ENCODE data around the gene PTPRD.

PTPRD gene

GRCh38 chr9:8648271-8648845 lies 1964.4 kb downstream of the PTPRD start:
- Histone ChIP-seq H3F3A (ENCODE audit: insufficient read depth) (no peaks in the 10 kb centered on the region), H3K4me2 (ENCODE audit: low read depth, low read length, poor library complexity, severe bottlenecking) (no peak overlapping the region), H4K20me1 (ENCODE audit: low read depth, low read length) (no peaks in the 10 kb centered on the region), H3K9ac (ENCODE audit: low read length) (no peak overlapping the region), H3K9me3 (ENCODE audit: insufficient read depth, low read length) (no peaks in the 10 kb centered on the region), H3K79me2 (ENCODE audit: insufficient read depth, low read length) (no peaks in the 10 kb centered on the region), H2AFZ (ENCODE audit: low read depth, low read length, severe bottlenecking) (no peak overlapping the region), H3K4me3 (ENCODE audit: insufficient read depth, low read length, poor library complexity, severe bottlenecking) (no peak overlapping the region), H3K36me3 (ENCODE audit: low read length) (no peaks in the 10 kb centered on the region), H3K27me3 (ENCODE audit: low read length) (no peaks in the 10 kb centered on the region), H3K27ac (ENCODE audit: low read depth, low read length) (no peak overlapping the region), H3K9me2 (replicated peaks; ENCODE audit: insufficient read depth, low read length) (no peaks in the 10 kb centered on the region)
- TF ChIP-seq CTCF (IDR thresholded peaks at IDR 0.05; ENCODE audit: insufficient read depth, low read length, poor library complexity, severe bottlenecking) (no peak), EZH2phosphoT487 (conservative IDR thresholded peaks at IDR 0.05; ENCODE audit: low read length) (no peak)

GRCh38 chr9:8647824-8648223 lies 1965.0 kb downstream of the PTPRD start:
- H3K9me3 ChIP-seq (ENCODE audit: insufficient read depth, low read length) = no peaks in the 10 kb centered on the region
- TF ChIP-seq CTCF (IDR thresholded peaks at IDR 0.05; ENCODE audit: insufficient read depth, low read length, poor library complexity, severe bottlenecking) (no peak), EZH2phosphoT487 (conservative IDR thresholded peaks at IDR 0.05; ENCODE audit: low read length) (no peak)

GRCh38 chr9:8644571-8644970 lies 1968.2 kb downstream of the PTPRD start:
- no peaks in the 10 kb centered on the region for H3K9me2 ChIP-seq (replicated peaks; ENCODE audit: insufficient read depth, low read length)
- H3K79me2 ChIP-seq (ENCODE audit: insufficient read depth, low read length) = no peaks in the 10 kb centered on the region
- H3K27me3 ChIP-seq (ENCODE audit: low read length) = no peaks in the 10 kb centered on the region
- no peak for TF ChIP-seq CTCF (IDR thresholded peaks at IDR 0.05; ENCODE audit: insufficient read depth, low read length, poor library complexity, severe bottlenecking)
- TF ChIP-seq EZH2phosphoT487 (conservative IDR thresholded peaks at IDR 0.05; ENCODE audit: low read length) = no peak
- H3K4me3 ChIP-seq (ENCODE audit: insufficient read depth, low read length, poor library complexity, severe bottlenecking) = no peak overlapping the region
- H3K36me3 ChIP-seq (ENCODE audit: low read length) = no peaks in the 10 kb centered on the region
- H3K4me2 ChIP-seq (ENCODE audit: low read depth, low read length, poor library complexity, severe bottlenecking) = no peak overlapping the region
- no peaks in the 10 kb centered on the region for H4K20me1 ChIP-seq (ENCODE audit: low read depth, low read length)
- H3F3A ChIP-seq (ENCODE audit: insufficient read depth) = no peaks in the 10 kb centered on the region
- H3K9ac ChIP-seq (ENCODE audit: low read length) = no peak overlapping the region
- H3K27ac ChIP-seq (ENCODE audit: low read depth, low read length) = no peak overlapping the region
- H3K9me3 ChIP-seq (ENCODE audit: insufficient read depth, low read length) = no peaks in the 10 kb centered on the region
- H2AFZ ChIP-seq (ENCODE audit: low read depth, low read length, severe bottlenecking) = no peak overlapping the region

More at GRCh38 chr9:8647824-8648223, 1965.0 kb downstream of the PTPRD start:
- Histone ChIP-seq H3K79me2 (ENCODE audit: insufficient read depth, low read length) (no peaks in the 10 kb centered on the region), H3K4me3 (ENCODE audit: insufficient read depth, low read length, poor library complexity, severe bottlenecking) (no peak overlapping the region), H3K27ac (ENCODE audit: low read depth, low read length) (no peak overlapping the region), H3F3A (ENCODE audit: insufficient read depth) (no peaks in the 10 kb centered on the region), H2AFZ (ENCODE audit: low read depth, low read length, severe bottlenecking) (no peak overlapping the region), H3K4me2 (ENCODE audit: low read depth, low read length, poor library complexity, severe bottlenecking) (no peak overlapping the region), H3K36me3 (ENCODE audit: low read length) (no peaks in the 10 kb centered on the region), H4K20me1 (ENCODE audit: low read depth, low read length) (no peaks in the 10 kb centered on the region), H3K9me2 (replicated peaks; ENCODE audit: insufficient read depth, low read length) (no peaks in the 10 kb centered on the region), H3K9ac (ENCODE audit: low read length) (no peak overlapping the region), H3K27me3 (ENCODE audit: low read length) (no peaks in the 10 kb centered on the region)
